Measurements from ENCODE around the gene KRT12. TPM values are rescaled to one million over a fixed set of nuclear protein-coding genes. Genes with fewer than 3 reads are reported as not detected.

Gene KRT12
- total RNA-seq, 1 donor from 2014 or later = not detected

DNA sequence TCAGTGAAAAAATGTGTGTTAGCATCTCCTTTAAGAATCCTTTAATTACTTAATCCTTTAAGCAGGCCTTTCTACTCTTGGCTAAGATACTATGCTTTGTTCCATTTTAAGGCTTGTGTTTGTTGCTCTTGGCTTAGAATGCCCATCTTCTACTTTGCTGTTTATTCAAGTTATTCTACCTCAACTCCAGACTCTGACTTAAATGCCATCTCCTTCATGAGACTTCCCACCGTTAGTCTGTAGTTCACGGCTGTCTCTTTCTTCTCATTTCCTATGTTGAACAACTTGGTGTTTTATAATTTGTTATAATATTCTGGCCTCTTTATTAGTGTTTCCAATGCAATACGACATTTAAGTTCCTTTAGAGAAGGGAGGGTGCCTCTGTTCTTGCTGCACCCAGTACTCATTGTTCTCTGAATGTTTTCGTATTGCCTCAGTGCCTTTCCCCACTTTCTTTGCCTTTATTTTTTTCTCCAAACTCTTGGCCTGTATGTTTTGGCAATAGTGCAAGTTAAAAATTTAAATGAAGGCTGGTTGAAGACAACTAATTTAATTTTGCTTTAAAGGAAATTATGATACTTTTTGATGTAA lies 38.5 kb downstream of the KRT12 start:
- Histone ChIP-seq H3K4me1 (ENCODE audit: control insufficient read depth in 3 of 3, insufficient read depth in 3 of 3, low read length in 3 of 3) (peaks cover 0 to 4% (median 0%) of the 10 kb centered on the region in 3 donors), H3K4me3 (ENCODE audit: low read length in 3 of 3) (no peak overlapping the region), H3K27me3 (ENCODE audit: control insufficient read depth in 3 of 3, insufficient read depth in 3 of 3, low read length in 3 of 3) (no peaks in the 10 kb centered on the region), H3K9me3 (ENCODE audit: control insufficient read depth in 3 of 3, low read length in 3 of 3) (no peaks in the 10 kb centered on the region), H3K36me3 (ENCODE audit: control insufficient read depth in 3 of 3, insufficient read depth in 3 of 3, low read length in 3 of 3) (peaks cover 0 to 3% (median 0%) of the 10 kb centered on the region in 3 donors), H3K9ac (ENCODE audit: low read depth in 1 of 3, low read length in 3 of 3) (no peak overlapping the region), H3K27ac (ENCODE audit: low read depth, low read length) (no peak overlapping the region)

DNA sequence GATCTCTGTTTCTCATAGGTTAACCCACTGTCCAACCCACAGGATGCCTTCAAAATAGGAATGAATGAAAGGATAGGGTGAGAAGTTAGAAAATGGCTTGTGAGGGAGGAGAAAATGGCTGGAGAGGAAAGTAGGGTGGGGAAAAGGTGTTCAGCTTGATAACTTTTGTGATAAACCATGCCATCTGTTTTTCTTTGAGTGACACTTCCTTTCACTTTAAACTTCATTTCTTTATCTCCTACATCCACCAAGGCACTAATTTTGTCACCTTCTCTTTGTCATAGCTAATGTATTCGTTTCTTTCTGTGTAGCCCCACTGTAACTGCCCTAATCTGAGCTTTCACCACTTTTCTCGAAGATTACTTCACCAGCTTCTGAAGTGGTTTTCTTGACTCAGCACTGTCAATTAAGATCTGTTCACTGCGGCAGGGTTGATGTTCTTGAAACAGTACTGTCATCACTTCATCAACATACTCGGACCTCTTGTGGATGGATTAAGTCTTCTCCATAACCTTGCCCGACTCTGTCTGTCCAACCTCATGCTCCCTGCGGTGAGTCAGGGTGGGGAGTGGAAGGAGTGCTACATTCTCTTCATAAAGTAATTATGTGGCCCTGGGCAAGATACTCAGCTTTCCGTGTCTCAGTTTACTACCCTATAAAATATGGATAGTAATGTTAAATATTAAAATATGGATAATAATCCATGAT lies 39.1 kb downstream of the KRT12 start:
- Histone ChIP-seq H3K36me3 (ENCODE audit: control insufficient read depth in 3 of 3, insufficient read depth in 3 of 3, low read length in 3 of 3) (peaks cover 0 to 2% (median 0%) of the 10 kb centered on the region in 3 donors), H3K27ac (ENCODE audit: low read depth, low read length) (no peak overlapping the region), H3K9ac (ENCODE audit: low read depth in 1 of 3, low read length in 3 of 3) (no peak overlapping the region), H3K9me3 (ENCODE audit: control insufficient read depth in 3 of 3, low read length in 3 of 3) (no peaks in the 10 kb centered on the region), H3K4me1 (ENCODE audit: control insufficient read depth in 3 of 3, insufficient read depth in 3 of 3, low read length in 3 of 3) (peaks cover 0 to 4% (median 0%) of the 10 kb centered on the region in 3 donors), H3K4me3 (ENCODE audit: low read length in 3 of 3) (no peak overlapping the region), H3K27me3 (ENCODE audit: control insufficient read depth in 3 of 3, insufficient read depth in 3 of 3, low read length in 3 of 3) (no peaks in the 10 kb centered on the region)

GRCh38 chr17:40825599-40825998 lies 41.4 kb downstream of the KRT12 start:
- H3K36me3 ChIP-seq (ENCODE audit: control insufficient read depth in 3 of 3, insufficient read depth in 3 of 3, low read length in 3 of 3) = no peaks in the 10 kb centered on the region
- H3K4me3 ChIP-seq (ENCODE audit: low read length in 3 of 3) = no peak overlapping the region
- H3K27me3 ChIP-seq (ENCODE audit: control insufficient read depth in 3 of 3, insufficient read depth in 3 of 3, low read length in 3 of 3) = no peaks in the 10 kb centered on the region
- H3K4me1 ChIP-seq (ENCODE audit: control insufficient read depth in 3 of 3, insufficient read depth in 3 of 3, low read length in 3 of 3) = peaks cover 0 to 4% (median 0%) of the 10 kb centered on the region in 3 donors
- no peak overlapping the region for H3K27ac ChIP-seq (ENCODE audit: low read depth, low read length)
- no peaks in the 10 kb centered on the region for H3K9me3 ChIP-seq (ENCODE audit: control insufficient read depth in 3 of 3, low read length in 3 of 3)
- no peak overlapping the region for H3K9ac ChIP-seq (ENCODE audit: low read depth in 1 of 3, low read length in 3 of 3)

DNA sequence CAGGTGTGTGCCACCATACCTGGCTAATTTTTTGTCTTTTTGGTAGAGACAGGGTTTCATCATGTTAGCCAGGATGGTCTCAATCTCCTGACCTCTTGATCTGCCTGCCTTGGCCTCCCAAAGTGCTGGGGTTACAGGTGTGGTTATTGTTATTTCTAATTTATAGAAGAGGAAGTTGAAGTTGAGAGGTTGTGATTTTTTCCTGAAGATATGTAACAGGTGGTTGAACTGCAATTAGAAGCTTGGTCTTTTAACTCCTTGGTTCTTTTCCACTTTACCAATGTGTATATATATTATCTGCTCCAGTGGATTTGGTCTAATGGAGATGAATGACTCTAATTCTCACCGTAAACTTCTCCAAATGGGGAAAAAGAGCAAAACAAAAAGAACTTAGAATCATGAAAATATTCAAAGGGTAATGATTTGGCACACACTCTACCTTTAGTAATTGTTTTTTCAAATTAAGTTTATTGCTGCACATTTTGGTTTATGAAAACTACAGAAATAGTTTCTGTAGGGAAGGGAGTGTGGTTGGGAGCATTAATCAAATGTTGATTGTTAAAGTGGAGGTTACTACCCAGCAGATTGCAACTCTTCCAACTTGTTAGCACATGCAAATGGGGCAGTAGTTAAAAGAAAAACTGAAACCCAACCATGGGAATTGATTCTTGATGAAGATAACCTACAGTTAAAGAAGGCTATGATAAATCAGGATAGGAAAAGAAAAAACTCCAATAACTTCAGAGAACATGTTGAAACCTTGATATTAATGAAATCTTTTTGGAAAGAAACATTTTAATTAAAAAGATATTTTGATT lies 42.8 kb downstream of the KRT12 start:
- no peak overlapping the region for H3K27ac ChIP-seq (ENCODE audit: low read depth, low read length)
- H3K4me3 ChIP-seq (ENCODE audit: low read length in 3 of 3) = no peak overlapping the region

DNA sequence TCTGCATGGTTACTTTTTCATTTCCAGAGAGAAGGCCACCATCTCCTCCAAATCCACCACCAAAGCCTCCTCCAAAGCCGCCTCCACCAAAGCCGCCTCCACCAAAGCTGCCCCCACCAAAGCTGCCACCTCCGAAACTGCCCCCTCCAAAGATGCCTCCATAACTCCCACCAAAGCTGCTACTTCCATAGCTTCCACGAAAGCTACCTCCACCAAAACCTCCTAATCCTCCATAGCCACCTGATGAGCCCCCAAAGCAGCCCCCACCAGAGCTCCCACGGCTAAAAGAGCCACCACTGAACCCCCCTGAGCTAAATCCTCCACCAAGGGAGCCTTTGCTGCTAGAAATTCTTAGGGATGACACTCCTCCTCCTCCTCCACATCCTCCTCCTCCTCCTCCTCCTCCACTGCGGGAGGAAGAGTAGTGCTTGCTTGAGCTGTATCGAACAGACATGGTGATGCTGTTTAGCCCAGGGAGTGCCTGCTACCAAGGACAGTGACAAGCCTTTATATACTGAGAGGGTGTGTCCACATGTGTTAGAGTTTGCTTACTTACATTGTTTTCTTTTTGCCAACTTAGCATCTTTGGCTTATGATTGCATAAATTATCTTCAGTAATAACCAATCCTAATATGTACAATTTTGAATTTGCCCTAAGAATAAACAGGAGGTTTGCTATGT lies 44.8 kb downstream of the KRT12 start, which contains the start of gene KRT10:
Gene KRT10 (minus strand): TSS at position 483 of the 681 bp plus-strand sequence. CDS start 29 bp downstream, at position 454.
- no peaks in the 10 kb centered on the region for H3K27me3 ChIP-seq (ENCODE audit: control insufficient read depth in 3 of 3, insufficient read depth in 3 of 3, low read length in 3 of 3)
- H3K27ac ChIP-seq (ENCODE audit: low read depth, low read length) = no peak within 1 kb of the TSS
- H3K36me3 ChIP-seq (ENCODE audit: control insufficient read depth in 3 of 3, insufficient read depth in 3 of 3, low read length in 3 of 3) = peaks cover 1 to 2% (median 2%) of the 10 kb centered on the region in 3 donors
- no peak within 1 kb of the TSS for H3K9ac ChIP-seq (ENCODE audit: low read depth in 1 of 3, low read length in 3 of 3)
- no peaks in the 10 kb centered on the region for H3K9me3 ChIP-seq (ENCODE audit: control insufficient read depth in 3 of 3, low read length in 3 of 3)
- no peak within 1 kb of the TSS for H3K4me3 ChIP-seq (ENCODE audit: low read length in 3 of 3)
- H3K4me1 ChIP-seq (ENCODE audit: control insufficient read depth in 3 of 3, insufficient read depth in 3 of 3, low read length in 3 of 3) = peaks cover 0 to 17% (median 7%) of the 10 kb centered on the region in 3 donors

More for the DNA sequence above, 42.8 kb downstream of the KRT12 start:
- no peaks in the 10 kb centered on the region for H3K9me3 ChIP-seq (ENCODE audit: control insufficient read depth in 3 of 3, low read length in 3 of 3)
- H3K9ac ChIP-seq (ENCODE audit: low read depth in 1 of 3, low read length in 3 of 3) = no peak overlapping the region
- H3K36me3 ChIP-seq (ENCODE audit: control insufficient read depth in 3 of 3, insufficient read depth in 3 of 3, low read length in 3 of 3) = no peaks in the 10 kb centered on the region
- H3K27me3 ChIP-seq (ENCODE audit: control insufficient read depth in 3 of 3, insufficient read depth in 3 of 3, low read length in 3 of 3) = no peaks in the 10 kb centered on the region
- H3K4me1 ChIP-seq (ENCODE audit: control insufficient read depth in 3 of 3, insufficient read depth in 3 of 3, low read length in 3 of 3) = peaks cover 4 to 11% (median 4%) of the 10 kb centered on the region in 3 donors

DNA sequence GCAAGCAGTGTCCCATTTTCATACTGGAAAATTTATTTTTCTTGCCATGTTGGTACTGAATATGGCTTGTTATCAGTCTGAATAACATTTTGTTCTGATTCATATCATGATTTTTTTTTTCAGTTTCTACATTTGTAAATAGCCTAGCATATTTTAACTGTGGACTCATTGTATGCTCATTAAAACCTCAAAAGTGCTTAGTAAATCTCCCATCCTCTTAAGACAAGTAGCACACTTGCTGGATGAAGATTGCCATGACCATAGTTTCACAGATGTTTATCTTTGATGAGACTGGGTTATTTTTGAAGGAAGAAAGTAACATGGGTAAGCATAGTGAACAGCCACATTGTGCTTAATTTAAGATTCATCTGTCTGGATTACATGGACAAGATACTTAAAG lies 45.5 kb downstream of the KRT12 start:
- Histone ChIP-seq H3K27ac (ENCODE audit: low read depth, low read length) (no peak overlapping the region), H3K27me3 (ENCODE audit: control insufficient read depth in 3 of 3, insufficient read depth in 3 of 3, low read length in 3 of 3) (no peaks in the 10 kb centered on the region), H3K4me1 (ENCODE audit: control insufficient read depth in 3 of 3, insufficient read depth in 3 of 3, low read length in 3 of 3) (peaks cover 0 to 17% (median 7%) of the 10 kb centered on the region in 3 donors), H3K36me3 (ENCODE audit: control insufficient read depth in 3 of 3, insufficient read depth in 3 of 3, low read length in 3 of 3) (peaks cover 5 to 6% (median 6%) of the 10 kb centered on the region in 3 donors), H3K9ac (ENCODE audit: low read depth in 1 of 3, low read length in 3 of 3) (no peak overlapping the region), H3K4me3 (ENCODE audit: low read length in 3 of 3) (no peak overlapping the region), H3K9me3 (ENCODE audit: control insufficient read depth in 3 of 3, low read length in 3 of 3) (no peaks in the 10 kb centered on the region)

- Histone ChIP-seq H3K4me3 (ENCODE audit: low read length in 3 of 3) (peak overlapping the region in 1 of 3 donors; percentile 84), H3K9me3 (ENCODE audit: control insufficient read depth in 3 of 3, low read length in 3 of 3) (no peaks in the 10 kb centered on the region), H3K27me3 (ENCODE audit: control insufficient read depth in 3 of 3, insufficient read depth in 3 of 3, low read length in 3 of 3) (no peaks in the 10 kb centered on the region), H3K4me1 (ENCODE audit: control insufficient read depth in 3 of 3, insufficient read depth in 3 of 3, low read length in 3 of 3) (peaks cover 0 to 17% (median 7%) of the 10 kb centered on the region in 3 donors), H3K27ac (ENCODE audit: low read depth, low read length) (no peak overlapping the region), H3K9ac (ENCODE audit: low read depth in 1 of 3, low read length in 3 of 3) (no peak overlapping the region), H3K36me3 (ENCODE audit: control insufficient read depth in 3 of 3, insufficient read depth in 3 of 3, low read length in 3 of 3) (peaks cover 5 to 6% (median 6%) of the 10 kb centered on the region in 3 donors)
Observed at GRCh38 chr17:40820228-40820838, 46.7 kb downstream of the KRT12 start.

DNA sequence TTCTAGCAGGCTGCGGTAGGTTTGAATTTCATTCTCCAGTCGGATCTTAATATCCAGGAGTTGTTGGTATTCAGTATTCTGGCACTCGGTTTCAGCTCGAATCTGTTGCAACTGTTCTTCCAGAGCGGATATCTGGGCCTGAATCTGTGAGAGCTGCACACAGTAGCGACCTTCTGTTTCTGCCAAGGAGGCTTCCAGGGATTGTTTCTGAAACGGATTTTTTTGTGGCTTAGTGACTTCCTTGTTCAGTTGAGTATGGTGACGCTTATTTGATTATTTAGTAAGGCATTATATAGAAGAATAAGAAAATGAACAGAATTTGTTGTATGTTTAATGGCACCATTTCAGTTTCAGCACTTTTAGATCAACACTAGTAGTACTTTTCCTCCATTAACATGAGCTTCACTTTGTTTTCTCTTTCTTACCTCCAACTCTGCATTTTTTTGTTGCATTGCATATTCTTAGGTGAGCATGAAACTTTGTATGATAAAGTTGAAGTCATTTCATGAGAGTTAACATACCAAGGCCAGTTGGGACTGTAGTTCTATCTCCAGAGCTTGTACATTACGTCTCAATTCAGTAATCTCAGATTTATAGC lies 47.4 kb downstream of the KRT12 start:
- peak overlapping the region; percentile 52 to 66 (median 54) for H3K9ac ChIP-seq (ENCODE audit: low read depth in 1 of 3, low read length in 3 of 3)

More for the DNA sequence above, 47.4 kb downstream of the KRT12 start:
- Histone ChIP-seq H3K36me3 (ENCODE audit: control insufficient read depth in 3 of 3, insufficient read depth in 3 of 3, low read length in 3 of 3) (peaks cover 5 to 6% (median 6%) of the 10 kb centered on the region in 3 donors), H3K4me1 (ENCODE audit: control insufficient read depth in 3 of 3, insufficient read depth in 3 of 3, low read length in 3 of 3) (peaks cover 0 to 17% (median 7%) of the 10 kb centered on the region in 3 donors), H3K4me3 (ENCODE audit: low read length in 3 of 3) (peak overlapping the region; percentile 75 to 84 (median 78)), H3K27ac (ENCODE audit: low read depth, low read length) (peak overlapping the region; percentile 78), H3K27me3 (ENCODE audit: control insufficient read depth in 3 of 3, insufficient read depth in 3 of 3, low read length in 3 of 3) (no peaks in the 10 kb centered on the region), H3K9me3 (ENCODE audit: control insufficient read depth in 3 of 3, low read length in 3 of 3) (no peaks in the 10 kb centered on the region)

All from skeletal muscle tissue (tissue), 4 donors.